Retinal pigment epithelial cell (primary cell): ENCODE data around the gene CACNA2D3.

Experiments
- DNase-seq: peaks from one replicate; pipeline ENCODE4 v3.0.0-alpha.2; 2010; ENCODE audit warnings: low read depth
- H3K4me3 ChIP-seq: 2 replicates; pipeline ENCODE4 v1.5.1; 2011; ENCODE audit warnings: mild to moderate bottlenecking, low read length, control low read depth, moderate library complexity
- CTCF ChIP-seq: conservative IDR thresholded peaks from 2 replicates; pipeline ENCODE4 v1.5.1; 2011; ENCODE audit warnings: low read depth, low read length, control low read depth, inconsistent platforms

CACNA2D3 gene

GRCh38 chr3:54714035-54714434 lies 591.7 kb downstream of the CACNA2D3 start:
- no peak overlapping the region for H3K4me3 ChIP-seq
- DNase-seq = no peak
- TF ChIP-seq CTCF = no peak

- no peak overlapping the region for H3K4me3 ChIP-seq
- no peak for TF ChIP-seq CTCF
- no peak for DNase-seq
Measured at GRCh38 chr3:54717506-54717905, 595.2 kb downstream of the CACNA2D3 start.

GRCh38 chr3:54719914-54720313 lies 597.6 kb downstream of the CACNA2D3 start:
- DNase-seq = no peak
- no peak overlapping the region for H3K4me3 ChIP-seq
- no peak for TF ChIP-seq CTCF

- no peak overlapping the region for H3K4me3 ChIP-seq
- no peak for TF ChIP-seq CTCF
- no peak for DNase-seq
Measured at GRCh38 chr3:54720604-54721003, 598.3 kb downstream of the CACNA2D3 start.

GRCh38 chr3:54731732-54732445 lies 609.5 kb downstream of the CACNA2D3 start:
- TF ChIP-seq CTCF = no peak
- DNase-seq = no peak
- no peak overlapping the region for H3K4me3 ChIP-seq

- peak; percentile 18 for DNase-seq
- H3K4me3 ChIP-seq = no peak overlapping the region
- TF ChIP-seq CTCF = no peak
Measured at GRCh38 chr3:54733106-54734006, 611.0 kb downstream of the CACNA2D3 start.
